HL-60 (cell line): ENCODE results near the gene OR7G3.

Source experiments
- DNase-seq, 2 experiments: peaks; one replicate each; pipeline ENCODE4 v3.0.0-alpha.2; 2010 to 2020; ENCODE audit warnings: low read depth in 1 of 2, low spot score in 1 of 2
- H3K27ac ChIP-seq: fragments of 250-450 bp; sonication (Bioruptor Pico); replicated peaks from 2 replicates; pipeline ENCODE4 v1.5.1; 2020; ENCODE audit warnings: mild to moderate bottlenecking, moderate library complexity
- H3K27me3 ChIP-seq: fragments of 250-450 bp; sonication (Bioruptor Pico); 2 replicates; pipeline ENCODE4 v1.5.1; 2021; ENCODE audit warnings: mild to moderate bottlenecking, moderate library complexity; ENCODE audit not compliant: insufficient read depth, poor library complexity, severe bottlenecking
- H3K4me3 ChIP-seq: replicated peaks from 2 replicates; pipeline ENCODE4 v1.5.1; 2011; ENCODE audit warnings: mild to moderate bottlenecking, control low read depth, low read length; ENCODE audit not compliant: insufficient read depth
- CTCF ChIP-seq: IDR thresholded peaks from one replicate; pipeline ENCODE4 v1.5.1; 2011; ENCODE audit warnings: low read length, control low read depth, inconsistent platforms; ENCODE audit not compliant: insufficient read depth
- GABPA ChIP-seq: IDR thresholded peaks from 2 replicates; pipeline ENCODE4 v1.6.1; 2012; ENCODE audit warnings: low read depth
- POLR2AphosphoS5 ChIP-seq: IDR thresholded peaks from 2 replicates; pipeline ENCODE4 v1.6.1; 2012; ENCODE audit warnings: low read depth
- REST ChIP-seq: IDR thresholded peaks from 2 replicates; pipeline ENCODE4 v1.6.1; 2012; ENCODE audit warnings: low read depth; ENCODE audit not compliant: insufficient replicate concordance
- SPI1 ChIP-seq: IDR thresholded peaks from 2 replicates; pipeline ENCODE4 v1.6.1; 2012; ENCODE audit warnings: low read depth, mild to moderate bottlenecking, borderline replicate concordance

The OR7G3 gene

DNA sequence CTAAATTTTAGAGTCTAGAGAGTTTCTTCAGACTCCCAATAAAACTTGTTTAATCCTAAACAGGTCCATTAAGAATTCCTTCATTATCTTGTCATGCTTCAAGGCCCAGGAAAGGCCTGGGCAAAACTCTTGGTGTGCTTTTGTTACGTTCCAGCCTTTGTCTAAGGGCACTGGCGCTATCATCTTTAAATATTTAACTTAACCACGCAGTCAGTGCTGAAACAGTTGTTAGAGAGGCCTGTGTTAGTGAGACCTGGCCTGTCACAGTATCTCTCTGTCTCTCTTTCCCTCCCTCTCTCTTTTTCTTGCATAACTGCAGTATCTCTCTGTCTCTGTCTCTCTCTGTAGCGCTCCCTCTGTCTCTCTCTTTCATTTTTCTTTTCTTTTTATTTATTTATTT lies 48.1 kb downstream of the OR7G3 start:
- Histone ChIP-seq H3K27ac (no peak overlapping the region), H3K4me3 (no peak overlapping the region), H3K27me3 (no peaks in the 10 kb centered on the region)
- no peak for DNase-seq
- TF ChIP-seq GABPA: no peak
- TF ChIP-seq CTCF: no peak
- TF ChIP-seq POLR2AphosphoS5: no peak
- no peak for TF ChIP-seq REST
- no peak for TF ChIP-seq SPI1

- TF ChIP-seq GABPA (no peak), POLR2AphosphoS5 (no peak), SPI1 (no peak), REST (no peak), CTCF (no peak)
- Histone ChIP-seq H3K27me3 (no peaks in the 10 kb centered on the region), H3K4me3 (no peak overlapping the region), H3K27ac (no peak overlapping the region)
- no peak for DNase-seq
Measured at GRCh38 chr19:9076901-9077300, 49.8 kb downstream of the OR7G3 start.
